HEK293 (cell line): ENCODE measurements around the gene FADS3.
A peak's percentile ranks its signal among the peaks of the same experiment; 100 is the strongest.

Source experiments
- CTCF ChIA-PET: fragments of 350-600 bp; formaldehyde crosslinking; extraction: SDS; loops from one replicate; lab custom pipeline; 2021; ENCODE audit warnings: antibody characterized with exemption; lab: Yijun Ruan, JAX
- POLR2A ChIA-PET: fragments of 300-600 bp; formaldehyde crosslinking; extraction: SDS; loops from one replicate; lab custom pipeline; 2020; ENCODE audit warnings: antibody characterized with exemption, inconsistent platforms; lab: Yijun Ruan, JAX
- H3K27ac ChIP-seq: fragments of 200-500 bp; sonication (Bioruptor generic); 2 replicates; pipeline ENCODE4 v1.5.1; 2014; ENCODE audit warnings: low read depth, low read length, control low read depth, inconsistent platforms; ENCODE audit errors: extremely low read depth
- H3K36me3 ChIP-seq, 2 experiments: fragments of 200-500 bp in 1 of 2; sonication (Bioruptor generic) in 1 of 2; 1 replicate in 1 of 2; 2 replicates in 1 of 2; pipeline ENCODE4 v1.5.1; 2014 to 2017; ENCODE audit warnings: inconsistent platforms in 2 of 2, low read length in 2 of 2; ENCODE audit not compliant: control insufficient read depth in 2 of 2, insufficient read depth in 1 of 2
- H3K4me1 ChIP-seq: fragments of 200-500 bp; sonication (Bioruptor generic); 2 replicates; pipeline ENCODE4 v1.5.1; 2014; ENCODE audit warnings: mild to moderate bottlenecking, low read length, inconsistent platforms; ENCODE audit not compliant: control insufficient read depth, insufficient read depth
- H3K4me3 ChIP-seq: 2 replicates; pipeline ENCODE4 v1.5.1; 2011; ENCODE audit warnings: low read depth, mild to moderate bottlenecking, control low read depth, low read length, moderate library complexity
- H3K9me3 ChIP-seq: fragments of 200-500 bp; sonication (Bioruptor generic); 2 replicates; pipeline ENCODE4 v1.5.1; 2014; ENCODE audit warnings: low read depth, low read length, inconsistent platforms; ENCODE audit not compliant: control insufficient read depth, insufficient read depth
- SCRT2 ChIP-seq: fragments of 450-650 bp; formaldehyde crosslinking; IDR thresholded peaks from 2 replicates; pipeline ENCODE4 v1.5.1; 2016; ENCODE audit warnings: missing biosample characterization, missing genetic modification characterization
- SP3 ChIP-seq: fragments of 450-650 bp; formaldehyde crosslinking; IDR thresholded peaks from 2 replicates; pipeline ENCODE4 v1.5.1; 2016; ENCODE audit warnings: missing biosample characterization, missing genetic modification characterization
- ZNF121 ChIP-seq: fragments of 450-650 bp; formaldehyde crosslinking; IDR thresholded peaks from 2 replicates; pipeline ENCODE4 v1.5.1; 2016; ENCODE audit warnings: missing biosample characterization, missing genetic modification characterization
- ZNF132 ChIP-seq: fragments of 450-650 bp; formaldehyde crosslinking; IDR thresholded peaks from 2 replicates; pipeline ENCODE4 v1.5.1; 2017; ENCODE audit warnings: missing biosample characterization, missing genetic modification characterization, borderline replicate concordance
- ZNF133 ChIP-seq: fragments of 450-650 bp; formaldehyde crosslinking; IDR thresholded peaks from 2 replicates; pipeline ENCODE4 v1.5.1; 2016; ENCODE audit warnings: missing biosample characterization, missing genetic modification characterization
- ZNF140 ChIP-seq: fragments of 450-650 bp; formaldehyde crosslinking; IDR thresholded peaks from 2 replicates; pipeline ENCODE4 v1.5.1; 2016; ENCODE audit warnings: missing biosample characterization, missing genetic modification characterization
- ZNF155 ChIP-seq: fragments of 450-650 bp; formaldehyde crosslinking; IDR thresholded peaks from 2 replicates; pipeline ENCODE4 v1.5.1; 2016; ENCODE audit warnings: missing biosample characterization, missing genetic modification characterization
- ZNF16 ChIP-seq: fragments of 450-650 bp; formaldehyde crosslinking; IDR thresholded peaks from 2 replicates; pipeline ENCODE4 v1.5.1; 2016; ENCODE audit warnings: low read depth, missing biosample characterization, missing genetic modification characterization
- ZNF473 ChIP-seq: fragments of 450-650 bp; formaldehyde crosslinking; IDR thresholded peaks from 2 replicates; pipeline ENCODE4 v1.5.1; 2017; ENCODE audit warnings: missing biosample characterization, missing genetic modification characterization
- ZNF747 ChIP-seq: fragments of 450-650 bp; formaldehyde crosslinking; IDR thresholded peaks from 2 replicates; pipeline ENCODE4 v1.5.1; 2016; ENCODE audit warnings: missing biosample characterization, missing genetic modification characterization
- ZNF776 ChIP-seq: fragments of 450-650 bp; formaldehyde crosslinking; IDR thresholded peaks from 2 replicates; pipeline ENCODE4 v1.5.0; 2017; ENCODE audit warnings: missing biosample characterization, missing genetic modification characterization, borderline replicate concordance
- ZNF792 ChIP-seq: fragments of 450-650 bp; formaldehyde crosslinking; IDR thresholded peaks from 2 replicates; pipeline ENCODE4 v1.5.1; 2016; ENCODE audit warnings: missing biosample characterization, missing genetic modification characterization
- ZXDB ChIP-seq: fragments of 450-650 bp; formaldehyde crosslinking; IDR thresholded peaks from 2 replicates; pipeline ENCODE4 v1.5.1; 2016; ENCODE audit warnings: missing biosample characterization, missing genetic modification characterization
- TF ChIP-seq, protein P1 (sequence below): fragments of 450-650 bp; formaldehyde crosslinking; IDR thresholded peaks from 2 replicates; pipeline ENCODE4 v1.5.1; 2016; ENCODE audit warnings: missing biosample characterization, missing genetic modification characterization
- TF ChIP-seq, protein P2 (sequence below): fragments of 450-650 bp; formaldehyde crosslinking; conservative IDR thresholded peaks from 2 replicates; pipeline ENCODE4 v1.5.1; 2016; ENCODE audit warnings: low read depth, missing biosample characterization, missing genetic modification characterization
- TF ChIP-seq, protein P3 (sequence below): fragments of 450-650 bp; formaldehyde crosslinking; IDR thresholded peaks from 2 replicates; pipeline ENCODE4 v1.5.1; 2016; ENCODE audit warnings: missing biosample characterization, missing genetic modification characterization
- TF ChIP-seq, protein P4 (sequence below): fragments of 450-650 bp; formaldehyde crosslinking; IDR thresholded peaks from 2 replicates; pipeline ENCODE4 v1.5.1; 2016; ENCODE audit warnings: missing biosample characterization, missing genetic modification characterization

The FADS3 gene

DNA sequence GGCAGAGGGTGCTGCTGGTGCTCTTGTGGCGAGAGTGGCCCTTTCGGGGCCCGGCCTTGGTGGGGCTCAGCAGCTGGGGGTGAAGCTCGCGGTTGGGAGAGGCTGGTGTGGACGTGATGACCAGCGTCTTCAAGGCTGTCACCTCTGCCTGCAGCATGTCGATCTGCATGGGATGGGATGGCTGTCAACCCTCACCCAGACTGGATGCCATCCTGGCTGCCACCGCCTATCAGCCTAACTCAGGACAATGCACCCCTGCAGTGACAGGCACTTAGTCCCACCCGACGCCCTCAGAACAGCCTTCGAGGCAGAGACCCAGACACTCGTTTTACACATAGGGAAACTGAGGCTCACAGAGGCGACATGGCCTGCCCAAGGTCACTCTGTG lies 15.2 kb upstream of the FADS3 start (continued):
- TF ChIP-seq, protein P1, sequence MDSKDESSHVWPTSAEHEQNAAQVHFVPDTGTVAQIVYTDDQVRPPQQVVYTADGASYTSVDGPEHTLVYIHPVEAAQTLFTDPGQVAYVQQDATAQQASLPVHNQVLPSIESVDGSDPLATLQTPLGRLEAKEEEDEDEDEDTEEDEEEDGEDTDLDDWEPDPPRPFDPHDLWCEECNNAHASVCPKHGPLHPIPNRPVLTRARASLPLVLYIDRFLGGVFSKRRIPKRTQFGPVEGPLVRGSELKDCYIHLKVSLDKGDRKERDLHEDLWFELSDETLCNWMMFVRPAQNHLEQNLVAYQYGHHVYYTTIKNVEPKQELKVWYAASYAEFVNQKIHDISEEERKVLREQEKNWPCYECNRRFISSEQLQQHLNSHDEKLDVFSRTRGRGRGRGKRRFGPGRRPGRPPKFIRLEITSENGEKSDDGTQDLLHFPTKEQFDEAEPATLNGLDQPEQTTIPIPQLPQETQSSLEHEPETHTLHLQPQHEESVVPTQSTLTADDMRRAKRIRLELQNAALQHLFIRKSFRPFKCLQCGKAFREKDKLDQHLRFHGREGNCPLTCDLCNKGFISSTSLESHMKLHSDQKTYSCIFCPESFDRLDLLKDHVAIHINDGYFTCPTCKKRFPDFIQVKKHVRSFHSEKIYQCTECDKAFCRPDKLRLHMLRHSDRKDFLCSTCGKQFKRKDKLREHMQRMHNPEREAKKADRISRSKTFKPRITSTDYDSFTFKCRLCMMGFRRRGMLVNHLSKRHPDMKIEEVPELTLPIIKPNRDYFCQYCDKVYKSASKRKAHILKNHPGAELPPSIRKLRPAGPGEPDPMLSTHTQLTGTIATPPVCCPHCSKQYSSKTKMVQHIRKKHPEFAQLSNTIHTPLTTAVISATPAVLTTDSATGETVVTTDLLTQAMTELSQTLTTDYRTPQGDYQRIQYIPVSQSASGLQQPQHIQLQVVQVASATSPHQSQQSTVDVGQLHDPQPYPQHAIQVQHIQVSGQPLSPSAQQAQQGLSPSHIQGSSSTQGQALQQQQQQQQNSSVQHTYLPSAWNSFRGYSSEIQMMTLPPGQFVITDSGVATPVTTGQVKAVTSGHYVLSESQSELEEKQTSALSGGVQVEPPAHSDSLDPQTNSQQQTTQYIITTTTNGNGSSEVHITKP (tag by site-specific recombination): peak; percentile 60

DNA sequence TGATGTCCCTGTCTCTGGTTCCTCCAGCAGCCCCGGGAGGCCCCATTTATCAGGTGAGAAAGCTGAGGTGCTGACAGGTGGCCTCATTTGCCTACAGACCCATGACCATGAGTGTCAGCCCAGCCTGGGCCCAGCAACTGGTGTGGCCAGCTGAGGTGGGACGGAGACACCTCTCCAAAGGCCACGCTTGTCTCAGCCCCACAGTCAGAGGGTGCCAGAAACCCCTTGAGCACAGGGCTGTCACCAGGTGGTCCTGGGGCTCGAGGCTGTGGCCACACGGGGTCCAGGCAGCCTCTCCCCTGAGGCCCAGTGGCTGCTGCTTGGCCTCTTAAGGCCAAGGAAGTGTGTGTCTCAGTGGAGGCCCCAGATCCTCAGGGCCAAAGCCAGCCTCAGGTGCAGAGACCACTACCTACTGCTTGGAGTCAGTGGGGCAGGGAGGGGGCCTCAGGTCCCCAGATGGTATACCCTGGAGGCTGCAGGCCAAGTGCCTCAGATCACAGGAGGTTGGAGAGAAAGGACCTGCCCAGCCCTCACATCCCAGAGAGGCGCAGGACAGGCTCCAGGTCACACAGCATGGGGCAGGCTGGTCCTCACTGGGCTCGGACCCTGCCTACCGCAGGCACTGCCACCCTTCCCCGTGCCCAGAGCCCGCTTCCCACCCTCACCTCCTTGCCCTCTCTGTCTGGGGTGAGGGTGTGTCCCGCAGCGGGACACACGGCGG lies 14.6 kb upstream of the FADS3 start:
- Histone ChIP-seq H3K4me3 (no peak overlapping the region), H3K27ac (no peak overlapping the region), H3K36me3 (peaks cover 0 to 6% of the 10 kb centered on the region in 2 experiments; a peak in 1 of 3 replicates), H3K4me1 (no peaks in the 10 kb centered on the region), H3K9me3 (no peaks in the 10 kb centered on the region)
- 0 out of 2 replicates have a peak, but pooled peaks have one; percentile 15 for TF ChIP-seq SCRT2 (tag by site-specific recombination)
- no peak for TF ChIP-seq ZNF792
- CTCF ChIA-PET: interaction anchor here (0.6 to 16.2 kb wide), 4 partner anchors 9 to 193 kb away, joined by 3 to 329 read pairs (median 6); partner anchors contain the start of gene BEST1
- POLR2A ChIA-PET: no interaction called here

DNA sequence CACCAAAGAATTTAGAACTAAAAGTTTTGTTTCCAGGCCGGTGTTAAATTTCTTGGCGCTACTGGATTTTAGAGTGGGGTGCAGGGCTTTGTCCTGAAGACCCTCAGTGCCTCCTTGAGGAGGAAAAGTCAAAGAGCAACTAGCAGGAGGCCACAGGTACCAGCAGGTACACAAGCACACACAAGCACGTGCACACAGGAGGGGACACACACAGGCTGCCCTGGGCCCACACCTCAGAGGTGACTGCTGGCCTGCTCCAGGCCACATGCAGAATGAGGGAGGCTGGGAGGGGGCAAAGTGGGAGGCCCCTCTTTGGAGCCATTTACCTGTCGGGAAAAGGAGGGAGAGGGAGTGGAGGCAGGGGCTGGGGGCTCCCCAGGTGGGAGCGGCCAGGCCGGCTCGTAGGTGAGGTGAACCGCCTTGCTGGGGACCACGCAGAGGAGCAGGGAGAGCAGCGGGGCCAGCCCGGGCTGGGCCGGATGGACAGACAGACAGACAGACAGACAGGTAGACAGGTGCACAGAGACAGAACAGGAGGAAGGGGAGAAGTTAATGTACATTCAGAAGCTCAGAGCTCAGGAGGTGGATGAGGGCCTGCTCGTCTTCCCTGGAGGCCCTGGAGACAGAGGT lies 13.8 kb upstream of the FADS3 start:
- ChIA-PET POLR2A (no interaction called here), CTCF (interaction anchor here (0.6 to 16.2 kb wide), 5 partner anchors 42 to 203 kb away, joined by 3 to 329 read pairs (median 7); partner anchors contain the start of gene BEST1)
- Histone ChIP-seq H3K27ac (no peak overlapping the region), H3K9me3 (no peaks in the 10 kb centered on the region), H3K4me3 (no peak overlapping the region), H3K36me3 (peaks cover 0 to 6% of the 10 kb centered on the region in 2 experiments; a peak in 1 of 3 replicates), H3K4me1 (no peaks in the 10 kb centered on the region)
- TF ChIP-seq ZNF155 (tag by site-specific recombination) (no peak), SP3 (no peak), ZNF132 (tag by site-specific recombination) (no peak), ZXDB (no peak), ZNF747 (tag by site-specific recombination) (no peak), ZNF776 (tag by site-specific recombination) (no peak), ZNF140 (tag by site-specific recombination) (no peak), ZNF16 (no peak), ZNF121 (tag by site-specific recombination) (no peak), ZNF133 (tag by site-specific recombination) (no peak), ZNF473 (no peak)
- TF ChIP-seq, protein P2, sequence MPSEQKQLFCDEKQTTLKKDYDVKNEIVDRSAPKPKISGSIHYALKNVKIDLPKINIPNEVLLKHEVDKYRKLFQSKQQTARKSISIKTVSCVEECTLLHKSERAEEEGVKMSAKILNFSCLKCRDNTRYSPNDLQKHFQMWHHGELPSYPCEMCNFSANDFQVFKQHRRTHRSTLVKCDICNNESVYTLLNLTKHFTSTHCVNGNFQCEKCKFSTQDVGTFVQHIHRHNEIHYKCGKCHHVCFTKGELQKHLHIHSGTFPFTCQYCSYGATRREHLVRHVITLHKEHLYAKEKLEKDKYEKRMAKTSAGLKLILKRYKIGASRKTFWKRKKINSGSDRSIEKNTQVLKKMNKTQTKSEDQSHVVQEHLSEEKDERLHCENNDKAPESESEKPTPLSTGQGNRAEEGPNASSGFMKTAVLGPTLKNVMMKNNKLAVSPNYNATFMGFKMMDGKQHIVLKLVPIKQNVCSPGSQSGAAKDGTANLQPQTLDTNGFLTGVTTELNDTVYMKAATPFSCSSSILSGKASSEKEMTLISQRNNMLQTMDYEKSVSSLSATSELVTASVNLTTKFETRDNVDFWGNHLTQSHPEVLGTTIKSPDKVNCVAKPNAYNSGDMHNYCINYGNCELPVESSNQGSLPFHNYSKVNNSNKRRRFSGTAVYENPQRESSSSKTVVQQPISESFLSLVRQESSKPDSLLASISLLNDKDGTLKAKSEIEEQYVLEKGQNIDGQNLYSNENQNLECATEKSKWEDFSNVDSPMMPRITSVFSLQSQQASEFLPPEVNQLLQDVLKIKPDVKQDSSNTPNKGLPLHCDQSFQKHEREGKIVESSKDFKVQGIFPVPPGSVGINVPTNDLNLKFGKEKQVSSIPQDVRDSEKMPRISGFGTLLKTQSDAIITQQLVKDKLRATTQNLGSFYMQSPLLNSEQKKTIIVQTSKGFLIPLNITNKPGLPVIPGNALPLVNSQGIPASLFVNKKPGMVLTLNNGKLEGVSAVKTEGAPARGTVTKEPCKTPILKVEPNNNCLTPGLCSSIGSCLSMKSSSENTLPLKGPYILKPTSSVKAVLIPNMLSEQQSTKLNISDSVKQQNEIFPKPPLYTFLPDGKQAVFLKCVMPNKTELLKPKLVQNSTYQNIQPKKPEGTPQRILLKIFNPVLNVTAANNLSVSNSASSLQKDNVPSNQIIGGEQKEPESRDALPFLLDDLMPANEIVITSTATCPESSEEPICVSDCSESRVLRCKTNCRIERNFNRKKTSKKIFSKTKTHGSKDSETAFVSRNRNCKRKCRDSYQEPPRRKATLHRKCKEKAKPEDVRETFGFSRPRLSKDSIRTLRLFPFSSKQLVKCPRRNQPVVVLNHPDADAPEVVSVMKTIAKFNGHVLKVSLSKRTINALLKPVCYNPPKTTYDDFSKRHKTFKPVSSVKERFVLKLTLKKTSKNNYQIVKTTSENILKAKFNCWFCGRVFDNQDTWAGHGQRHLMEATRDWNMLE (tag by site-specific recombination): no peak
- TF ChIP-seq, protein P3, sequence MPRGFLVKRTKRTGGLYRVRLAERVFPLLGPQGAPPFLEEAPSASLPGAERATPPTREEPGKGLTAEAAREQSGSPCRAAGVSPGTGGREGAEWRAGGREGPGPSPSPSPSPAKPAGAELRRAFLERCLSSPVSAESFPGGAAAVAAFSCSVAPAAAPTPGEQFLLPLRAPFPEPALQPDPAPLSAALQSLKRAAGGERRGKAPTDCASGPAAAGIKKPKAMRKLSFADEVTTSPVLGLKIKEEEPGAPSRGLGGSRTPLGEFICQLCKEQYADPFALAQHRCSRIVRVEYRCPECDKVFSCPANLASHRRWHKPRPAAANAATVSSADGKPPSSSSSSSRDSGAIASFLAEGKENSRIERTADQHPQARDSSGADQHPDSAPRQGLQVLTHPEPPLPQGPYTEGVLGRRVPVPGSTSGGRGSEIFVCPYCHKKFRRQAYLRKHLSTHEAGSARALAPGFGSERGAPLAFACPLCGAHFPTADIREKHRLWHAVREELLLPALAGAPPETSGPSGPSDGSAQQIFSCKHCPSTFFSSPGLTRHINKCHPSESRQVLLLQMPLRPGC (tag by site-specific recombination): no peak
- TF ChIP-seq, protein P4, sequence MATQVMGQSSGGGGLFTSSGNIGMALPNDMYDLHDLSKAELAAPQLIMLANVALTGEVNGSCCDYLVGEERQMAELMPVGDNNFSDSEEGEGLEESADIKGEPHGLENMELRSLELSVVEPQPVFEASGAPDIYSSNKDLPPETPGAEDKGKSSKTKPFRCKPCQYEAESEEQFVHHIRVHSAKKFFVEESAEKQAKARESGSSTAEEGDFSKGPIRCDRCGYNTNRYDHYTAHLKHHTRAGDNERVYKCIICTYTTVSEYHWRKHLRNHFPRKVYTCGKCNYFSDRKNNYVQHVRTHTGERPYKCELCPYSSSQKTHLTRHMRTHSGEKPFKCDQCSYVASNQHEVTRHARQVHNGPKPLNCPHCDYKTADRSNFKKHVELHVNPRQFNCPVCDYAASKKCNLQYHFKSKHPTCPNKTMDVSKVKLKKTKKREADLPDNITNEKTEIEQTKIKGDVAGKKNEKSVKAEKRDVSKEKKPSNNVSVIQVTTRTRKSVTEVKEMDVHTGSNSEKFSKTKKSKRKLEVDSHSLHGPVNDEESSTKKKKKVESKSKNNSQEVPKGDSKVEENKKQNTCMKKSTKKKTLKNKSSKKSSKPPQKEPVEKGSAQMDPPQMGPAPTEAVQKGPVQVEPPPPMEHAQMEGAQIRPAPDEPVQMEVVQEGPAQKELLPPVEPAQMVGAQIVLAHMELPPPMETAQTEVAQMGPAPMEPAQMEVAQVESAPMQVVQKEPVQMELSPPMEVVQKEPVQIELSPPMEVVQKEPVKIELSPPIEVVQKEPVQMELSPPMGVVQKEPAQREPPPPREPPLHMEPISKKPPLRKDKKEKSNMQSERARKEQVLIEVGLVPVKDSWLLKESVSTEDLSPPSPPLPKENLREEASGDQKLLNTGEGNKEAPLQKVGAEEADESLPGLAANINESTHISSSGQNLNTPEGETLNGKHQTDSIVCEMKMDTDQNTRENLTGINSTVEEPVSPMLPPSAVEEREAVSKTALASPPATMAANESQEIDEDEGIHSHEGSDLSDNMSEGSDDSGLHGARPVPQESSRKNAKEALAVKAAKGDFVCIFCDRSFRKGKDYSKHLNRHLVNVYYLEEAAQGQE (tag by site-specific recombination): no peak
